AML-193 (cell line): ENCODE measurements around the gene SCN3A.

Source experiments
- DNase-seq, 2 experiments: peaks; one replicate each; lab custom pipeline; 2025; lab: John Stamatoyannopoulos, UW

The SCN3A gene

DNA sequence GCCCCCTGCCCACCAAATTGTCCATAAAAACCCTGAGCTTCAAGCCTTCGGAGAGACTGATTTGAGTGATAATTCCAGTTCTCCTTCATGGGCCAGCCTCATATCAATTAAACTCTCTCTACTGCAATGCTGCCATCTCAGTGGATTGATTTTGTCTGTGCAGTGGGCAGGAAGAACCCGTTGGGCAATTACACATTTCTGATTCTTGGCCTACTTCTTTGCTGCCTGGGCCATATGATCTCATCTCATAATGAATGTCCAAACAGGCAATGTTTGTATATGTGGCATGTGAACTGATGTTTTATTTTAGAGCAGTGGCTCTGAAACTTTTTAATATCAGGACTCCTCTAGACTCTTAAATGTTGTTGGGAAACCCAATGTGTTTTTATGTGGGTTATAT is 147.3 kb downstream of the SCN3A start:
- no peak for DNase-seq

DNA sequence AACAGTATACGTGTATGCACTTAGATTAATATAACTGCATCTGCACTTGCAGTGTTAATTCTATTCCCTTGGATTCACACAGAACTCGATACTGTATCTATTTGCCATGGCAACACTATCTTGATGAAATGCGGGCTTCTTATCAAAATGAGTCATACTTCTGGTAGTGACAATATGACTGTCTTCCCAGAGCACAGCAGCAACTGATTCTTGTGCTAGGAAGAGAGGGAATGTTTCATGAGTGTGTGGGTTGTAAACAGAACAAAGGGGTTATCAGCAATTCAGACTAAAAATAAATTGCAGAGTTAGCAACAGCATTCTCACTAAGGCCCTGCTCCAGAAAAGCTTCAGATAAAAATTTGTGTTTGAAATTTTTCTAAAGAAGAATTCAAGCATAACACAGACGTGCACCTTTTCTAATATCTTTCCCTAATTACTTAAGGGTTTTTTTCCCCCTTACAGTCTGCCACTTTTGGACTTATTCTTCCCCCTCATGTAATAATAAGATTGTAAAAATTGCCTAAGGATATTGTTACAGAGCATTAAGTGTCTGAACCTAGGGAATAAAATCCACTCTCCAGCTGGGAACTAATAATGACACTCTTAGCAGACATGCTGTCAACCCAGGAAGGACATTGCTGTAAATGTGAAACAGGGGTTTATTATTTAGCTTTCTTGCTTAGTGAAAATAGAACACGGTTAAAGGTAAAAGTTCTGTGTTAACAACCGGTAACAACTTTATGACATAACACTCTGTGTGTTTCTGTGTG is 148.6 kb downstream of the SCN3A start:
- DNase-seq, result no peak

DNA sequence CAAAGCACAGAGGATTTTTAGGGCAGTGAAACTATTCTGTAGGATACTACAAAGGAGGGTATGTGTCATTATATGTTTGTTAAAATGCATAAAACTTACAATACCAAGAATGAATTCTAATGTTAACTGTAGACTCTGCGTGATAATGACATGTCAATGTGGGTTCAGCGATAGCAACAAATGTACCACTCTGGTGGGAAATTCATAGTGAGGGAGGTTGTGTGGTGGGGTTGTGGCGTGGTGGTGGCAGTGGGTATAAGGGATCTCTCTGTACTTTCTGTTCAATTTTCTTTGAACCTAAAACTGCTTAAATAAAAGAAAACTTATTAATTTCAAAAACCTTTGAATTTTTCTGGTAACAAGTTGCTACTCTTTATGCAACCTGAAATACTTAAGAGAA is 149.2 kb downstream of the SCN3A start:
- no peak for DNase-seq

DNA sequence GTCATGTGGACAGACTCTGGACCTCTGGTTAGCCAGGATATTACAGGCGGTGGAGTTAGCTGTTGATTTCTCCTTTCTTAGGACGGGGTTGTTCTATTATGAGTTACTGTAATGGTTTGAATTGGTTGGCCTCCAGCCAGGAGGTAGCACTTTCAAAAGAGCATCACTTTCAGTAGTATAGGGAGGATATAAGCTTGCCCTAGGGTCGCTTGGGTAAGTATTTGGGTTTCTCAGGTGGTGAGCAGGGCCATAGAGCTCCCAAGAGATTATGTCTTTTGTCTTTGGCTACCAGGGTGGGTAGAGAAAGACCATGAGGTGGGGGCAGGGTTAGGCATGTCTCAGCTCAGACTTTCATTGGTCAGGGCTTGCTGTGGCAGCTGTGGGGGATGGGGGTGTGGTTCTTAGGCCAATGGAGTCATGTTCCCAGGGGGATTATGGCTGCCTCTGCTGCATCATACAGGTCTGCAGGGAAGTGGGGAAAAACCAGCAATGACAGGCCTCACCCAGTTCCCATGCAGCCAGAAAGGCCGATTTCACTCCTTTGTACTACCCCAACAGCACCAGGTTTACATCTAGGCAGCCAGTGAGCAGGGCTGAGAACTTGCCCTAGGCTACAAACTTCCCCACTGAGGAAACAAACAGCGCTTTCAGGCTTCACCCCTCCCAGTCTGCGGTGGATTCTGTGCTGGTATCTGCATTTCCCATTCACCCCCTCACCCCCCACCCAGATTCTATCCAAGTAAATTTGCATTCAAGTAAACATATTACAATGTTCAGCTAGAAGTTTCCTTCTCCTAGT is 159.1 kb downstream of the SCN3A start:
- DNase-seq, result no peak
